Activated naive CD8-positive, alpha-beta T cell treated with anti-CD3 and anti-CD28 coated beads for 36 hours (primary cell): Measurements from ENCODE around the gene MAST2. TPM values are rescaled to one million over a fixed set of nuclear protein-coding genes. Genes with fewer than 3 reads are reported as not detected.

ENCODE experiments used
- DNase-seq: peaks from one replicate; pipeline ENCODE4 v3.0.0; 2021
- H3K27ac Mint-ChIP-seq: one replicate; pipeline ENCODE4 v1.8.0; 2022; ENCODE audit warnings: mild to moderate bottlenecking, moderate library complexity, mixed read lengths
- H3K27me3 Mint-ChIP-seq: one replicate; pipeline ENCODE4 v1.8.0; 2022; ENCODE audit warnings: mild to moderate bottlenecking, mixed read lengths
- H3K36me3 Mint-ChIP-seq: one replicate; pipeline ENCODE4 v1.8.0; 2021; ENCODE audit warnings: mild to moderate bottlenecking, mixed read lengths
- H3K4me1 Mint-ChIP-seq: one replicate; pipeline ENCODE4 v1.8.0; 2021; ENCODE audit warnings: mixed read lengths
- H3K4me3 Mint-ChIP-seq: one replicate; pipeline ENCODE4 v1.8.0; 2022; ENCODE audit warnings: mild to moderate bottlenecking, moderate library complexity, mixed read lengths
- H3K9me3 Mint-ChIP-seq: one replicate; pipeline ENCODE4 v1.8.0; 2022; ENCODE audit warnings: mixed read lengths
- total RNA-seq, 2 experiments: library from RNA; stranded (reverse); gene quantifications; one replicate each; pipeline ENCODE4 v1.2.3, GENCODE V29; 2021

Gene MAST2
- total RNA-seq, 2 experiments from 2014 or later: 19.0 to 22.5 TPM

GRCh38 chr1:45887156-45887842 lies 83.9 kb downstream of the MAST2 start:
- Mint-ChIP-seq H3K27me3 (no peaks in the 10 kb centered on the region), H3K27ac (peak overlapping the region; percentile 84), H3K4me3 (no peak overlapping the region)

DNA sequence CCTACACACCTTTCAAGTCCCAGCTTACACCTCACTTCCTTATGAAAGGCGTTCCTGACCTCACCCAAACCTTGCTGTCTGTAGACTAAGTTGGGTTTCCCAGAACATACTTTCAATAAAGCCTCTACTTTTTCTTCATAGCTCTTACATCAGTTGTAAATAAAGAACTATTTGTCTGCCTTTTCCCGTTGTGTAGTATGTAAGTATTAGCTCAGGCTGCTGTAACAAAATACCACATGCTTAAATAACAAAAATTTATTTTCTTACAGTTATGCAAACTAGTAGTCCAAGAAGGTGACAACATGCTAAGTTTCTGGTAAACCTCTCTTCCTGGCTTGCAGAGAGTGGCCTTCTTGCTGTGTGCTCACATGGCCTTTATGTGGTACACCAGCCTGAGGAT lies 86.7 kb downstream of the MAST2 start:
- DNase-seq: no peak
- Mint-ChIP-seq H3K27me3 (no peaks in the 10 kb centered on the region), H3K27ac (no peak overlapping the region), H3K4me1 (peaks cover 21% of the 10 kb centered on the region), H3K36me3 (peaks cover 12% of the 10 kb centered on the region), H3K4me3 (no peak overlapping the region), H3K9me3 (no peaks in the 10 kb centered on the region)

More at GRCh38 chr1:45887156-45887842, 83.9 kb downstream of the MAST2 start:
- Mint-ChIP-seq H3K4me1 (peaks cover 21% of the 10 kb centered on the region), H3K36me3 (peaks cover 12% of the 10 kb centered on the region), H3K9me3 (no peaks in the 10 kb centered on the region)
- DNase-seq: peak; percentile 38

DNA sequence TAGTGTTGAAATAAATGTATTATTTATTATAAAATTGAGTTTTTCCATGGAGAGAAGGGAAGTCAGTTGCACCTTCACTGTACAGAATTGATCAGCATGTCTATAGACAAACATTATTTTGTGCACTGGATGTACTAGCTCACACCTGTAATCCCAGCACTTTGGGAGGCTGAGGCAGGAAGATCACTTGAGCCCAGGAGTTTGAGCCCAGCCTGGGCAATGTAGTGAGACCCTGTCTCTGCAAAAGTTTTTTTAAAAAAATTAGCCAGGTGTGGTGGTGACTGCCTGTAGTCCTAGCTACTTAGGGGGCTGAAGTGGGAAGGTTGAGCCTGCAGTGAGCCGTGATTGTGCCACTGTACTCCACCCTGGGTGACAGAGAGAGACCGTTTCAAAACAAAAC lies 87.7 kb downstream of the MAST2 start:
- H3K27me3 Mint-ChIP-seq: no peaks in the 10 kb centered on the region
- no peak for DNase-seq
- H3K27ac Mint-ChIP-seq: no peak overlapping the region
- no peaks in the 10 kb centered on the region for H3K9me3 Mint-ChIP-seq
- no peak overlapping the region for H3K4me3 Mint-ChIP-seq
- peaks cover 12% of the 10 kb centered on the region for H3K36me3 Mint-ChIP-seq
- H3K4me1 Mint-ChIP-seq: peaks cover 21% of the 10 kb centered on the region

GRCh38 chr1:45892068-45892785 lies 88.8 kb downstream of the MAST2 start:
- no peak for DNase-seq
- Mint-ChIP-seq H3K9me3 (no peaks in the 10 kb centered on the region), H3K27me3 (no peaks in the 10 kb centered on the region), H3K4me3 (no peak overlapping the region), H3K4me1 (peaks cover 11% of the 10 kb centered on the region), H3K27ac (no peak overlapping the region), H3K36me3 (peaks cover 12% of the 10 kb centered on the region)

GRCh38 chr1:45894331-45894730 lies 90.9 kb downstream of the MAST2 start:
- no peak overlapping the region for H3K4me3 Mint-ChIP-seq
- peaks cover under 1% of the 10 kb centered on the region for H3K9me3 Mint-ChIP-seq
- peaks cover 9% of the 10 kb centered on the region for H3K36me3 Mint-ChIP-seq
- DNase-seq: no peak
- H3K27me3 Mint-ChIP-seq: no peaks in the 10 kb centered on the region
- no peak overlapping the region for H3K27ac Mint-ChIP-seq
- H3K4me1 Mint-ChIP-seq: peaks cover 1% of the 10 kb centered on the region

GRCh38 chr1:45894921-45895320 lies 91.5 kb downstream of the MAST2 start:
- peaks cover 1% of the 10 kb centered on the region for H3K4me1 Mint-ChIP-seq
- no peak for DNase-seq
- no peak overlapping the region for H3K27ac Mint-ChIP-seq
- H3K36me3 Mint-ChIP-seq: peaks cover 9% of the 10 kb centered on the region
- no peak overlapping the region for H3K4me3 Mint-ChIP-seq
- H3K9me3 Mint-ChIP-seq: peaks cover 2% of the 10 kb centered on the region
- no peaks in the 10 kb centered on the region for H3K27me3 Mint-ChIP-seq

GRCh38 chr1:45895406-45895805 lies 92.0 kb downstream of the MAST2 start:
- Mint-ChIP-seq H3K4me1 (no peaks in the 10 kb centered on the region), H3K4me3 (no peak overlapping the region), H3K9me3 (peaks cover 2% of the 10 kb centered on the region), H3K36me3 (peaks cover 4% of the 10 kb centered on the region), H3K27ac (no peak overlapping the region), H3K27me3 (no peaks in the 10 kb centered on the region)
- DNase-seq: no peak

- no peak overlapping the region for H3K27ac Mint-ChIP-seq
- peaks cover 3% of the 10 kb centered on the region for H3K36me3 Mint-ChIP-seq
- no peaks in the 10 kb centered on the region for H3K4me1 Mint-ChIP-seq
- H3K27me3 Mint-ChIP-seq: no peaks in the 10 kb centered on the region
- H3K4me3 Mint-ChIP-seq: no peak overlapping the region
- DNase-seq: no peak
- no peaks in the 10 kb centered on the region for H3K9me3 Mint-ChIP-seq
Measured at GRCh38 chr1:45906883-45907282, 103.5 kb downstream of the MAST2 start.

DNA sequence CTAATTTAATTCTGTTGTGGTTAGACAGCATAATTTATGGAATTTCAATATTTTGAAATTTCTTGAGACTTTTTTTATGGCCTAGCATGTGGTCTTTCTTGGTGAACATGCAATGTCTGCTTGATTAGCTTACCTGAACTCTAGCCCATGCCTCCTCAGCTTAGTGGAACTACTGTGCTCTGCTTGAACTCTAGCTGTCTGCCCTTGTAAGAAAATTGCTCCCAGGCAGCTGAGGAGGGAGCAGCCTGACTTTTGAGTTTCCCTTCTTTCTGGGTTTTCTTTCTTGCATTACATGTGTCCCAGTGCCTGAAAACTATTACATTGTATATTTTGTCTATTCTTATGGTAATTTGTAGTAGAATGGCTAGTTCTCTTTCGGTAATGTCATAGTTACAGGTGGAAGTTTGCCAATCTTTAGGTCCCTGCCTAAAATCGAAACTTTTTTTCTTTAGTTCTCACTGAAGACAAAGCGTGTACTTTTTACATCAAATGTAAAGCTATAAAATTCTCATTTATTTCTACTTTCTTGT lies 105.3 kb downstream of the MAST2 start:
- Mint-ChIP-seq H3K27me3 (no peaks in the 10 kb centered on the region), H3K9me3 (no peaks in the 10 kb centered on the region), H3K4me3 (no peak overlapping the region), H3K4me1 (peaks cover 7% of the 10 kb centered on the region), H3K36me3 (no peaks in the 10 kb centered on the region), H3K27ac (no peak overlapping the region)
- DNase-seq: no peak

GRCh38 chr1:45911634-45912033 lies 108.2 kb downstream of the MAST2 start:
- no peaks in the 10 kb centered on the region for H3K9me3 Mint-ChIP-seq
- H3K27ac Mint-ChIP-seq: no peak overlapping the region
- H3K36me3 Mint-ChIP-seq: no peaks in the 10 kb centered on the region
- H3K27me3 Mint-ChIP-seq: no peaks in the 10 kb centered on the region
- peaks cover 7% of the 10 kb centered on the region for H3K4me1 Mint-ChIP-seq
- no peak overlapping the region for H3K4me3 Mint-ChIP-seq
- DNase-seq: no peak

- H3K27ac Mint-ChIP-seq: no peak overlapping the region
- H3K4me3 Mint-ChIP-seq: no peak overlapping the region
- H3K36me3 Mint-ChIP-seq: no peaks in the 10 kb centered on the region
- peaks cover 7% of the 10 kb centered on the region for H3K4me1 Mint-ChIP-seq
- H3K9me3 Mint-ChIP-seq: no peaks in the 10 kb centered on the region
- no peak for DNase-seq
- no peaks in the 10 kb centered on the region for H3K27me3 Mint-ChIP-seq
Measured at GRCh38 chr1:45913183-45913683, 109.8 kb downstream of the MAST2 start.

DNA sequence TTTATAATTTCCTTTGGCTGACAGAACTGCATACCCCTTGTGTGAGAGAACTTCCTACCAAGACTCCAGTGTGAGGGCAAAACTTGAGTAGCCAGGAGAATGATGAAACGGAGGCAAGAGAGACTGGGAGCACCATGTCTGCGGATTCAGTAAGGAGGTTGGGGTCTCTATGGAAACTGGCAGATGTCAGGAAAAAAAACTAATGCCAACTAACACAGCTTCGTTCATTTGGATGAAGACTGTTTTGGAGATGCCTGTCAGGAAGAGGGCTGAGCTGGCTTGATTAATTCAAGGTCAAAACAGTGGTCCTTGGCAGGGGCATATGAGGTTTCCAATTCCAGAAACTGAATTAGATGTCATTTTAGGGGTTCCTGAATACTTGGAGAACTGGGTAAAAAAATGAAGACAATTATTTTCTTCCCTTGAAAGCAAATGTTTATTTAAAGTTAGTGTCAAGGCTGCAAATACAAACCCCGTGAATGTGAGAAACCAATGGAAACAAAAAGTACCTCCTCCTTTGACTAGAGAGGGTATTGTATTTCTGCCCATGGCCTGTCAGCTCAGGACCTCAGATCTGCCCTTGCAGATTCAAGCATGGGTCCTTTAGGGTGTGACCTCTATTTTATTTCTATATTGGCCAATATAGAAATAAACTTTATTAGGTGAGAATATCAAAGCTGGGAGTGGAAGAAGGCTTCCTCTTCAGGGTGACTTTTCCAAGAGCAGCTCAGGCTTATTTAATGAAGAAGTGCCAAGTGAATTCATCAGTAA lies 110.5 kb downstream of the MAST2 start:
- no peak for DNase-seq
- Mint-ChIP-seq H3K4me3 (no peak overlapping the region), H3K36me3 (no peaks in the 10 kb centered on the region), H3K9me3 (no peaks in the 10 kb centered on the region), H3K4me1 (peaks cover 7% of the 10 kb centered on the region), H3K27ac (no peak overlapping the region), H3K27me3 (no peaks in the 10 kb centered on the region)

- no peak for DNase-seq
- no peak overlapping the region for H3K4me3 Mint-ChIP-seq
- no peaks in the 10 kb centered on the region for H3K27me3 Mint-ChIP-seq
- H3K9me3 Mint-ChIP-seq: no peaks in the 10 kb centered on the region
- H3K27ac Mint-ChIP-seq: no peak overlapping the region
- H3K4me1 Mint-ChIP-seq: peaks cover 7% of the 10 kb centered on the region
- no peaks in the 10 kb centered on the region for H3K36me3 Mint-ChIP-seq
Measured at GRCh38 chr1:45914836-45915235, 111.4 kb downstream of the MAST2 start.

DNA sequence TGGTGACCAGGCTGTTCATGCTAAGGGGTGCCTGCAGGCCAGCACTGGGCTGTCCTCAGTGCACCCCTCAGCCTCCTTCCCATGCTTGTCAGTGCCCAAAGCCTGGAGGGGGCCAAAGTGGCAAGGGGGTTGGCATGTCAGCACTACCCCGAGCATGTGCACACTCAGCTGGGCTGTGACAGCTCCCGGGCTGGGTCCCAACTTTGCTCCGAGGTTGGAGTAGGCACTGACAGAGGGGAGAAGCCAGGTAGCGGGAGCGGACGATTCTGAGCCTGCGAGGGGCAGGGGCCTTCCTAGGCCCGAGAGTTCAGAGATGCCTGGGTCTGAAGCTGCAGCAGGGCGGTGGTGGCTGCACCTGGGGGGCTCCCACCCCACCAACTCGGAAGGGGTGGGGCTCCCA lies 119.0 kb downstream of the MAST2 start:
- H3K27ac Mint-ChIP-seq: no peak overlapping the region
- no peak for DNase-seq
- no peaks in the 10 kb centered on the region for H3K36me3 Mint-ChIP-seq
- no peaks in the 10 kb centered on the region for H3K9me3 Mint-ChIP-seq
- H3K4me3 Mint-ChIP-seq: no peak overlapping the region
- no peaks in the 10 kb centered on the region for H3K27me3 Mint-ChIP-seq
- no peaks in the 10 kb centered on the region for H3K4me1 Mint-ChIP-seq

DNA sequence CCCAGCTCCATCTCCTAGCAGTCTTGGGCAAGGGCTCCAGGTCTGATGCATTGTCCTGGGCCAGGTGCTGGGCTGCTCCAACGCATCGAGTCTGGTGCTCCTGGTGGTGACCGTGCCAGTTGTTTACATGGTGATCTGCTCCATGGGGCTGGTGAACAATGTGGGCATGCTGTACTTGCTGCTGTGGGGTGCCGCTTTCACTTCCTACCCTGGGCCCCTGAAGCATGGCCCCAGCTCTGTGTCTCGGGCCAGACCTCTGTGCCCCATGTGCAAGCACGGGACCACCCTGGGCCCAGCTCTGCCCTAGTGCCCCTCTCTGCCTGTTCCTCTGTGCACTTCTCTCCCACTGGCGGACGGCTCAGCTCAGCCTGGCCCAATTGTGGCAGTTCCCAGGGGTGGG lies 119.4 kb downstream of the MAST2 start:
- H3K4me3 Mint-ChIP-seq: no peak overlapping the region

More for the DNA sequence above, 119.4 kb downstream of the MAST2 start:
- no peak for DNase-seq
- Mint-ChIP-seq H3K4me1 (no peaks in the 10 kb centered on the region), H3K36me3 (no peaks in the 10 kb centered on the region), H3K9me3 (no peaks in the 10 kb centered on the region), H3K27ac (no peak overlapping the region), H3K27me3 (no peaks in the 10 kb centered on the region)
